Endodermal cell (in vitro differentiated cells): Measurements from ENCODE around the gene DUSP16. TPM values are rescaled to one million over a fixed set of nuclear protein-coding genes. Genes with fewer than 3 reads are reported as not detected.

Experiments
- DNase-seq: peaks from one replicate; pipeline ENCODE4 v3.0.0-alpha.2; 2017
- H3K27ac ChIP-seq: 2 replicates; pipeline ENCODE4 v1.5.1; 2013; ENCODE audit warnings: mild to moderate bottlenecking, low read depth, low read length, moderate library complexity
- H3K27me3 ChIP-seq: 2 replicates; pipeline ENCODE4 v1.6.1; 2013; ENCODE audit warnings: mild to moderate bottlenecking, low read length, moderate library complexity; ENCODE audit not compliant: insufficient read depth, control insufficient read depth, poor library complexity, severe bottlenecking
- H3K36me3 ChIP-seq: 2 replicates; pipeline ENCODE4 v1.7.0; 2013; ENCODE audit warnings: mild to moderate bottlenecking, low read length, moderate library complexity; ENCODE audit not compliant: control insufficient read depth, insufficient read depth
- H3K4me1 ChIP-seq: one replicate; pipeline ENCODE4 v1.7.0; 2013; ENCODE audit warnings: low read length; ENCODE audit not compliant: control insufficient read depth, insufficient read depth
- H3K4me3 ChIP-seq: 2 replicates; pipeline ENCODE4 v1.5.1; 2013; ENCODE audit warnings: mild to moderate bottlenecking, low read length, moderate library complexity
- H3K9ac ChIP-seq: 2 replicates; pipeline ENCODE4 v1.6.1; 2013; ENCODE audit warnings: mild to moderate bottlenecking, low read length, moderate library complexity; ENCODE audit not compliant: poor library complexity, severe bottlenecking; ENCODE audit errors: extremely low read depth
- H3K9me3 ChIP-seq: 2 replicates; pipeline ENCODE4 v1.6.1; 2013; ENCODE audit warnings: mild to moderate bottlenecking, low read length, moderate library complexity; ENCODE audit not compliant: control insufficient read depth
- H3K27ac Mint-ChIP-seq: 2 replicates; pipeline ENCODE4 v1.8.0; 2020; ENCODE audit warnings: mixed read lengths
- H3K27me3 Mint-ChIP-seq: 2 replicates; pipeline ENCODE4 v1.8.0; 2021; ENCODE audit warnings: mild to moderate bottlenecking, mixed read lengths; ENCODE audit not compliant: insufficient read depth
- H3K36me3 Mint-ChIP-seq: 2 replicates; pipeline ENCODE4 v1.8.0; 2020; ENCODE audit warnings: low read depth, mixed read lengths
- H3K4me1 Mint-ChIP-seq: 2 replicates; pipeline ENCODE4 v1.8.0; 2020; ENCODE audit warnings: mixed read lengths
- H3K4me3 Mint-ChIP-seq: 2 replicates; pipeline ENCODE4 v1.8.0; 2020; ENCODE audit warnings: mild to moderate bottlenecking, moderate library complexity, mixed read lengths
- H3K9me3 Mint-ChIP-seq: 2 replicates; pipeline ENCODE4 v1.8.0; 2020; ENCODE audit warnings: mild to moderate bottlenecking, mixed read lengths
- CTCF ChIP-seq: fragments of 200-600 bp; sonication (generic); conservative IDR thresholded peaks from 2 replicates; pipeline ENCODE4 v1.5.0; 2021; ENCODE audit warnings: antibody characterized with exemption, mild to moderate bottlenecking
- WGBS, 2 experiments: methylation state at CpG; one replicate each; pipeline versions ENCODE4 v1.1.5 to v1.1.7; 2013; ENCODE audit warnings: missing lambda C conversion rate in 2 of 2, mixed read lengths in 1 of 2; ENCODE audit not compliant: insufficient coverage in 1 of 2, insufficient read length in 1 of 2; 5-methylcytosine and 5-hydroxymethylcytosine counted together
- total RNA-seq, 2 donors: library from RNA; stranded (reverse); fragmentation: NEBNext Ultra II Directional in 1 of 2; extraction: Animal tissue kit (Norgen Biotek cat#: 25700) in 1 of 2; gene quantifications; 2 replicates in 1 of 2; 3 replicates in 1 of 2; pipeline ENCODE4 v1.2.1, GENCODE V29; 2021

The DUSP16 gene
- total RNA-seq, 2 donors from 2014 or later, result 28.1 to 42.5 TPM

- peaks cover 8% of the 10 kb centered on the region for H3K36me3 Mint-ChIP-seq
- no peak overlapping the region for H3K4me3 Mint-ChIP-seq
- no peak overlapping the region for H3K4me3 ChIP-seq
- H3K9ac ChIP-seq, result no peak overlapping the region
- H3K4me1 ChIP-seq, result peaks cover 3% of the 10 kb centered on the region
- no peak for TF ChIP-seq CTCF
- H3K4me1 Mint-ChIP-seq, result peaks cover 20% of the 10 kb centered on the region
- no peak overlapping the region for H3K27ac ChIP-seq
- no peak for DNase-seq
- 89 to 91% methylated on average over 1 of the region's 1 CpG for WGBS, 2 experiments
- no peaks in the 10 kb centered on the region for H3K36me3 ChIP-seq
- no peaks in the 10 kb centered on the region for H3K9me3 ChIP-seq
- no peaks in the 10 kb centered on the region for H3K27me3 Mint-ChIP-seq
- no peaks in the 10 kb centered on the region for H3K27me3 ChIP-seq
- no peak overlapping the region for H3K27ac Mint-ChIP-seq
- no peaks in the 10 kb centered on the region for H3K9me3 Mint-ChIP-seq
Observed at GRCh38 chr12:12495536-12495935, 67.1 kb downstream of the DUSP16 start.

- Histone ChIP-seq H3K27me3 (no peaks in the 10 kb centered on the region), H3K27ac (no peak overlapping the region), H3K9me3 (no peaks in the 10 kb centered on the region), H3K36me3 (peaks cover 4% of the 10 kb centered on the region), H3K4me3 (no peak overlapping the region), H3K9ac (no peak overlapping the region), H3K4me1 (no peaks in the 10 kb centered on the region)
- no peak for TF ChIP-seq CTCF
- Mint-ChIP-seq H3K27me3 (no peaks in the 10 kb centered on the region), H3K4me3 (no peak overlapping the region), H3K9me3 (no peaks in the 10 kb centered on the region), H3K36me3 (peaks cover 16% of the 10 kb centered on the region), H3K4me1 (no peaks in the 10 kb centered on the region), H3K27ac (no peak overlapping the region)
- WGBS, 2 experiments, result 93 to 97% methylated on average over 5 of the region's 5 CpGs
- DNase-seq, result no peak
Observed at GRCh38 chr12:12492547-12492946, 70.1 kb downstream of the DUSP16 start.

- Histone ChIP-seq H3K4me3 (no peak overlapping the region), H3K4me1 (no peaks in the 10 kb centered on the region), H3K36me3 (peaks cover 8% of the 10 kb centered on the region), H3K9ac (no peak overlapping the region), H3K9me3 (no peaks in the 10 kb centered on the region), H3K27me3 (no peaks in the 10 kb centered on the region), H3K27ac (no peak overlapping the region)
- Mint-ChIP-seq H3K36me3 (peaks cover 15% of the 10 kb centered on the region), H3K4me3 (no peak overlapping the region), H3K9me3 (no peaks in the 10 kb centered on the region), H3K27ac (no peak overlapping the region), H3K4me1 (no peaks in the 10 kb centered on the region), H3K27me3 (no peaks in the 10 kb centered on the region)
- DNase-seq, result no peak
- TF ChIP-seq CTCF, result no peak
Observed at GRCh38 chr12:12491606-12492005, 71.1 kb downstream of the DUSP16 start.
